ENCODE results near the gene HOATZ. TPM values are rescaled to one million over a fixed set of nuclear protein-coding genes. Genes with fewer than 3 reads are reported as not detected.

The HOATZ gene
- total and polyA plus RNA-seq, 2 of the 13 experiments (the other 11 are each of a cell fraction or from before 2014, with no cell fraction given), result not detected

GRCh38 chr11:111581341-111581740 lies 66.8 kb downstream of the HOATZ start (continued):
- TF ChIP-seq DZIP1 (CRISPR knock-in tag; IDR thresholded peaks at IDR 0.05) (no peak), FOXJ3 (CRISPR knock-in tag; IDR thresholded peaks at IDR 0.05; ENCODE audit: borderline replicate concordance) (no peak), NFYC (CRISPR knock-in tag; IDR thresholded peaks at IDR 0.05) (no peak), ZNF382 (CRISPR knock-in tag; IDR thresholded peaks at IDR 0.05; ENCODE audit: borderline replicate concordance) (no peak), SP5 (CRISPR knock-in tag; IDR thresholded peaks at IDR 0.05; ENCODE audit: borderline replicate concordance, low read depth) (no peak), ARID2 (CRISPR knock-in tag; IDR thresholded peaks at IDR 0.05; ENCODE audit: borderline replicate concordance) (no peak), RCOR2 (CRISPR knock-in tag; IDR thresholded peaks at IDR 0.05) (no peak), GPBP1L1 (CRISPR knock-in tag; IDR thresholded peaks at IDR 0.05) (no peak), SNAI1 (CRISPR knock-in tag; IDR thresholded peaks at IDR 0.05; ENCODE audit: borderline replicate concordance) (no peak), TBX2 (CRISPR knock-in tag; IDR thresholded peaks at IDR 0.05; ENCODE audit: borderline replicate concordance) (no peak), BRF2 (CRISPR knock-in tag; IDR thresholded peaks at IDR 0.05) (no peak), SRSF9 (IDR thresholded peaks at IDR 0.05; ENCODE audit: borderline replicate concordance, insufficient read depth, low read depth, low read length, poor library complexity, severe bottlenecking) (no peak), ZZZ3 (CRISPR knock-in tag; IDR thresholded peaks at IDR 0.05; ENCODE audit: borderline replicate concordance) (no peak), ATAD3A (CRISPR knock-in tag; IDR thresholded peaks at IDR 0.05) (no peak)
